ENCODE measurements around the gene BRIX1.
"Not testable (repeated sequence)": the region's sequence is repeated elsewhere in the genome, so short reads cannot be mapped to it uniquely, and the experiment has no call there.

Gene BRIX1

DNA sequence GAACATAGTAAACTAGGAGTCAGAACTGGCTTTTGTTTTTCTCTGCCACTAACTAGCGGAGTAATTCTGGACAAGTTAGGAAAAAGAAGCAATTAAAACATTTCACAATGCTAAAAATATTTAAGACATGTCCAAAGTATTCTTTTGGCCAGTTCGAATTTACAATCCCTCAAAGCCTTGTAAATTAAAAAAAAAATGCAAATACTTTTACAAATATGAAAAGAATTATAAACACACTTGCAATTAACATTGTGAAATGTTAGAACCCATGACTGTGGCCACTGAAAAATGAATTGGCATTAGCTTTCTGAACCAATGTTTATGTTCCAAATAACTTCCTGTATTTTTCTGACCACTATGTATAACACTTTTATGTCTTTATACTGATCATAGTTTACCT is 2.4 kb upstream of the BRIX1 start:
- no peak for DNase-seq (ENCODE audit: insufficient read length, low spot score)
- no peak for FAIRE-seq
- TF ChIP-seq, protein P1, sequence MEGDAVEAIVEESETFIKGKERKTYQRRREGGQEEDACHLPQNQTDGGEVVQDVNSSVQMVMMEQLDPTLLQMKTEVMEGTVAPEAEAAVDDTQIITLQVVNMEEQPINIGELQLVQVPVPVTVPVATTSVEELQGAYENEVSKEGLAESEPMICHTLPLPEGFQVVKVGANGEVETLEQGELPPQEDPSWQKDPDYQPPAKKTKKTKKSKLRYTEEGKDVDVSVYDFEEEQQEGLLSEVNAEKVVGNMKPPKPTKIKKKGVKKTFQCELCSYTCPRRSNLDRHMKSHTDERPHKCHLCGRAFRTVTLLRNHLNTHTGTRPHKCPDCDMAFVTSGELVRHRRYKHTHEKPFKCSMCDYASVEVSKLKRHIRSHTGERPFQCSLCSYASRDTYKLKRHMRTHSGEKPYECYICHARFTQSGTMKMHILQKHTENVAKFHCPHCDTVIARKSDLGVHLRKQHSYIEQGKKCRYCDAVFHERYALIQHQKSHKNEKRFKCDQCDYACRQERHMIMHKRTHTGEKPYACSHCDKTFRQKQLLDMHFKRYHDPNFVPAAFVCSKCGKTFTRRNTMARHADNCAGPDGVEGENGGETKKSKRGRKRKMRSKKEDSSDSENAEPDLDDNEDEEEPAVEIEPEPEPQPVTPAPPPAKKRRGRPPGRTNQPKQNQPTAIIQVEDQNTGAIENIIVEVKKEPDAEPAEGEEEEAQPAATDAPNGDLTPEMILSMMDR (IDR thresholded peaks at IDR 0.05; ENCODE audit: insufficient read depth, missing control alignments): no peak

DNA sequence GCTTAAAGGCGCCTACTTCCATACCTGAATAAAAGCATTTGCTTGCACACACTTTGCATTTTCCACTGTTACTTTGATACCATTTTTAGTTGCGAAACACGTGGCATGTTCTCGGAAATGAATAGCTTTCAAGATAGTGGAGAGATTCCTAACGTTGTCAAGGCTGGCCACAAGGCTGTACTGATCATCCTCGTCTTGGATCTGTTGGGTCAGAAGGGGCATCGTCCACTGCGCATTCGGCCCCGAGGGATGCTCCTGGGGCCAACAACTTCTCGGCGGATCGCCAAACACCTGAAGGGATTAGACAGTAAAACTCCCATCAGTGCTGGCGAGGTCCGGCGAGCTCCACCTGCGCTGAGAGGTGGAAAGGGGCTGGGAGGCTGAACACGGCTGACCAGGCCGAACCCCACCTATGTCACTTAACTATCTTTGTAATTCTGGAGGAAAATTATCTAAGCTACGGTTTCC is 806 bp upstream of the BRIX1 start:
- FAIRE-seq: no peak
- no peak for DNase-seq (ENCODE audit: insufficient read length, low spot score)
- TF ChIP-seq, protein P1 (IDR thresholded peaks at IDR 0.05; ENCODE audit: insufficient read depth, missing control alignments): no peak

DNA sequence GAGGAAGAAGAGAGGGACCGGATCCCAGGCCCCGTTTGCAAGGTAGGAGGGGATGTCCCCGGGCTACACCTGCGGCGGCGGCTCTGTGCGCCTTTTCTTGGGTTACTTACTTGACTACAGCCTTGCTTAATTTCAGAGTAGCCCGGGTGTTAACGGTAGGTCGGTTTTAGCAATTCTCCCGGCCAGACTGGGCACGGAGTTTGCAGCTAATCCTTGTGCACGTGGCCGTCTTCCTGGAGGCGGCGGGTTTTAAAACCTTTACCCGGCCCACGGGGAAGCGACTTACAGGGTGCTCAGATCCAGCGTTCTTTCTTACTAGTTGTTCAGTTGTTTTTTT is 313 bp downstream of the BRIX1 start:
- DNase-seq (ENCODE audit: insufficient read length, low spot score): no peak
- TF ChIP-seq, protein P1 (IDR thresholded peaks at IDR 0.05; ENCODE audit: insufficient read depth, missing control alignments): no peak
- FAIRE-seq: no peak

DNA sequence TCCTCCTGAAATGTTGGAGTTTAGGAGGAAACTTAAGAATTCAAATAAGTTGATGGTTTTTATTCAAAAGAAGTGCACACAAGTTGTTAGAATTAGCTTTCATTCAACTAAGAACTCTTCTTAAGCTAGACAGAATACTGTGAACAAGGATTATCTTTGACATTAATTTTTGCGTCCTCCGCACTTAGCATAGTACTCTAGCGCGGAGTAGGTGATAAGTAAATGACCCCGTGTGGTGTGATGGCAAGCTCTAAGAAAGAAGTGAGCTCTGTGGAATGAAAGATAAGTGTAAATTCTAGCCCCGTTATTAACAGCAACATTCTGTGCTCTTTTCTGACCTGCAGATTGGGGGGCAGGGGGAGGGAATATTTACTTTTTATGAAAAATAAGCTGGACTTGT is 1.0 kb downstream of the BRIX1 start:
- TF ChIP-seq, protein P1 (IDR thresholded peaks at IDR 0.05; ENCODE audit: insufficient read depth, missing control alignments): no peak
- no peak for DNase-seq (ENCODE audit: insufficient read length, low spot score)
- FAIRE-seq: no peak

DNA sequence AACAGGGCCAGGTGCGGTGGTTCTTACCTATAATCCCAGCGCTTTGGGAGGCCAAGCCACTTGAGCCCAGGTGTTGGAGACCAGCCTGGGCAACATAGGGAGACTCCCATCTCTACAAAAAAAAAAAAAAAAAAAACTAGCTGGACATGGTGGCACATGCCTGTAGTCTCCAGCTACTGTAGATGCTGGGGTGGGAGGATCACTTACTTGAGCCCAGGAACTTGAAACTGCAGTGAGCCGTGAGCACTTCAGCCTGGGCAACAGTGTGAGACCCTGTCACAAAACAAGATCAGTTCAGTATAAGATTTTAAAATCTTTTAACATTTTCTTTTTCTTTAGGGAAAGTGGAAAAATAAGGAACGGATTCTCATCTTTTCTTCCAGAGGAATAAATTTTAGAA is 2.5 kb downstream of the BRIX1 start:
- DNase-seq (ENCODE audit: insufficient read length, low spot score): no peak
- TF ChIP-seq, protein P1 (IDR thresholded peaks at IDR 0.05; ENCODE audit: insufficient read depth, missing control alignments): no peak
- no peak for FAIRE-seq

DNA sequence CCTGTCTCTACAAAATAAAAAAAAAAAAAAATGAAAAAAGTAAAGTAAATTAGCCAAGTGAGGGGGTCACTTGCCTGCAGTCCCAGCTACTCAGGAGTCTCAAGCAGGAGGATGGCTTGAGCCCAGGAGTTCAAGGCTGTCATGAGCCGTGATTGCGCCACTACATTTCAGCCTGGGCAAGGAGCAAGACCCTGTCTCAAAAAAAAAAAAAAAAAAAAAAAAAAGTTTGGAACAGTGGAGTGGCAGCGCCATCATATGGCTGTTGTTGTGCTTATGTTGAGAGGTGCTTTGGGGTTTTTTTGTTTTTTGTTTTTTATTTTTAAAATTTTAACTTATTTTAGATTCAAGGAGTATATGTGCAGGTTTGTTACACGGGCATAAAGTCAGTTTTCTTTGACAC is 3.6 kb downstream of the BRIX1 start:
- DNase-seq (ENCODE audit: insufficient read length, low spot score) (no peak), FAIRE-seq (no peak)
- TF ChIP-seq, protein P1 (IDR thresholded peaks at IDR 0.05; ENCODE audit: insufficient read depth, missing control alignments): peak; percentile 10

DNA sequence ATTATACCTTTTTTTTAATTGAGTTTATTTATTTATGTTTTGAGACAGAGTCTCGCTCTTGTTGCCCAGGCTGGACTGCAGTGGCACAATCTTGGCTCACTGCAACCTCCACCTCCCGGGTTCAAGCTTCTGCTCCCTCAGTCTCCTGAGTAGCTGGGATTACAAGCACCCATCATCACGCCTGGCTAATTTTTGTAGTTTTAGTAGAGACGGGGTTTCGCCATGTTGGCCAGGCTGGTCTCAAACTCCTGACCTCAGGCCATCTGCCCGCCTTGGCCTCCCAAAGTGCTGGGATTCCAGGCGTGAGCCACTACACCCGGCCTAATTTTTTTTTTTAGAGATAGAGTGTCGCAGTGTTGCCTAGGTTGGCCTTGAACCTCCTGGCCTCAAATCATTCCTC is 7.7 kb downstream of the BRIX1 start:
- FAIRE-seq; DNase-seq (ENCODE audit: insufficient read length, low spot score): not testable (repeated sequence)

Measured in D721Med (cell line).